AML-193 (cell line): ENCODE results near the gene PCDH1.
A peak's percentile ranks its signal among the peaks of the same experiment; 100 is the strongest.

Experiments used
- DNase-seq, 2 experiments: peaks; one replicate each; lab custom pipeline; 2025; lab: John Stamatoyannopoulos, UW

PCDH1 gene

DNA sequence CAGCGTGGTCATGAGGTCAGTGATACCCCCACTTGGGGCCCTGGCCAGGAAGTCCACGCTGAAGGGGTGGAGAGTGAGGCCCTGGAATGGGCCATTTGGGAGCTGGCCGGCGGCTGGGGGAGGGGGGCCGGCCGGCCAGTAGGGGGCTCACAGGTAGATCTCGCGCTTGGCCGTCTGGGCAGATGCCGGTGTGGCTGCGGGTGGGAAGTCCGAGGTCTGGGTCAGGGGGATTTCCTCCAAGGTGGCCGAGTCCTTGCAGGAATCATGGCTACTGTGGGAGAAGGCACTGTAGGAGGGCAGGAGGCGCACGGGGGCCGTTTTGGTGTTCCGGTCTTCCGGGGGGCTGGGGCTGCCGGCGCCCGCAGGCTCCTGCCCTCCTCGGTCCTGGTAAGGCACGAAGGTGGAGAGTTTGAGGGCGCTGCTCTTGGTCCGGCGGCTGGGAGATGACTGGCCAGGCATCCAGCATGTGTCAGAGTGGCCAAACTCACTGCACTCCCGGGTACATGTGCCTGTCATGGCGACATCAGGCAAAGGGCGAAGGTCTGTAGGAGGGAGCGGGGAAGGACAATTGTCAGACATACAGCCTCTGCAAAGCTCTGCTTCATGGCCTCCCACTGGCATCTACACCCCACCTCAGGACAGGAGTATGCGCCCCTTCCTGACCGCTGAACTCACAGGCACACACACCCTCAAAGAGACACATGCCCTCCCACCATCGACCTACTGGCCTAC is 24.1 kb downstream of the PCDH1 start:
- DNase-seq: no peak

DNA sequence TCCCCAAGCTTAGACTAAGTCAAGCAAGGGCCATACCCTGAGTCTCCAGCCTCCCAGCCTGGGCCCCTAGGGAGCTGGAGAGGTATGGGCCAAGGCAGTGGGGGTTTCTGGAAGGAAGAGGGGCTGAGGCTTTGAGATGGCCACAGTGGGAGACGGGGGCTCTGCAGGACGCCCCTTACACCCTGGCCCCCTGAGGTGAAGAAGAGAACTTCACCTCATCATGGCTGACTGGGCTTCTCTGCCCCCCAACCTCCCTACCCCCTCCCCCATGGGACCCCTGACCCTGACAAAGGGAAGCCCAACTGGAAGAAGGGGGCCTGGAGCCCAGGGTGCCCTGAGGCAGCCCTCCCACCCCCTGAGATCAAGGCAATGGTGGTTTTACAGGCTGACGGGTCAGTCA is 25.8 kb downstream of the PCDH1 start:
- DNase-seq: no peak

DNA sequence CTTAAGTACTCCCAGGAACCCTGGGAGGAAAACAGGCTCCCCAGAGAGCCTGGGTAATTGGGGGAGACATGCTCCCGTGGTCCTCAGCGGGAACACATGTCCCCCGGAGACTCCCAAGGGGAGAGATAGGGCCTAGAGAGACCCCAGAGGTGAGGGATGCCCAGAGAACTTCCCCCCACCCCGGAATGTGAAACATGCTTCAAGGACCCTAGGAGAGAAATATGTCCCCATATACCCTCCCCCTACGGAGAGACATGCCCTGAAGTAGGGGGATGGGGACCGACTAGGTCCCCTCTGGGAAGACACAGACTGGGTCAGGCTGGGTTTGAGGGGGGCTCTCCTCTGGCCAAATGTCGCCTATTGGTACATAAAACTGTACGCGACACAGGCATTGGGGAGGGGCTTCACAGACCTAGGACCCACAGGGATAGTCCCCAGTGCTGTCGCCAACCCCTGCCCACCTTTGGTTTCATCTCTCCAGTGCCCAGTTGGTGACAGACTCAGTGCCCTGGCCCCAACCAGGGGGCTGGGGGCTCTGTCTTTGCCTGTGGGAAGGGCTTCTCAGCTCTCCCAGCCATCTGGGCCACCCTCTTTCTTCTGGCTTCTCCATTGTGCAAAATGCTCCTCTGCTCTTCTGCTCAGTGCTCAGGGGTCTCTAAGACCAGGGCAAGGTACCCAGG is 26.9 kb downstream of the PCDH1 start:
- no peak for DNase-seq

DNA sequence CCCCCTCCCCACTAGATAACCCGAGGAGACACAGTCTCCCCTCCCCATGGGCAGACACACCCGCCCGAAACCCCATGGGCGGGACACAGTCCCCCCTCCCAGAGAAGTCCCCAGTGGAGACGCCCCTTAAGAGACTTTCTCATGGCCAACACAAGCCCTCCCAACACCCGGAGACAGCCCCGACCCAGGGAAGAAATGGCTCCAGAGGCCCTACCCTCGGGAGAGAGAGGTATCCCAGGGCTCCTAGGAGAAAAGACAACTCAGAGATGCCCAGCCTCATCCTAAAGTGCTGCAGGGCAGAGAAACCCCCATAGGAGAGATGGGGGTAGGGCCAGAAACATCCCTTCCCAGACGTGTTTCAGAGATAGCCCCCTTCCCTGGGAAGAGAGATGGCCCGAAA is 27.4 kb downstream of the PCDH1 start:
- DNase-seq: no peak

DNA sequence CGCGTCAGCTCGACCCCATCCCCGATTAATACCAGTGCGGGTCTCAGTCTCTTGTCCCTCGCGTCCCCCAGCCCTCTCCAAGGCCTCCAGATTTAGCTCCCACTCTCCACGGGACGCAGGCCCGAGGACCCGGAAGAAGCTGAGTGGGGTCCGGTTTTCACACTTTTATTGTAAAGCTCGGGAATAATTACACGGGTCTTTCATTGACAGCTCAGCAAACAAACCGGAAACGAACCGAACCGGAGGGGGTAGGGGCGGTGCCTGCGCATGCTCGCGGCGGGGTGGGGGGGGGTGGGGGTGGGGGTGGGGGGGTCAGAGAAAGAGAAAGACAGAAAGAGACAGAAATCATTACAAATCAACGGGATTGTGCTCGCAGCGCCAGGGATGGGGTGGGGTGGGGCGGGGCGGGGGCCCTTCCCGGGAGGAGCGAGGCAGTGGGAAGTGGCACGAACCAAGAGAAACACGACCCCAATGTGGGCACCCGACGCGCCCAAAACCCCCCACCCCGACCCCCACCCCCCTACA is 27.9 kb downstream of the PCDH1 start:
- DNase-seq: no peak

DNA sequence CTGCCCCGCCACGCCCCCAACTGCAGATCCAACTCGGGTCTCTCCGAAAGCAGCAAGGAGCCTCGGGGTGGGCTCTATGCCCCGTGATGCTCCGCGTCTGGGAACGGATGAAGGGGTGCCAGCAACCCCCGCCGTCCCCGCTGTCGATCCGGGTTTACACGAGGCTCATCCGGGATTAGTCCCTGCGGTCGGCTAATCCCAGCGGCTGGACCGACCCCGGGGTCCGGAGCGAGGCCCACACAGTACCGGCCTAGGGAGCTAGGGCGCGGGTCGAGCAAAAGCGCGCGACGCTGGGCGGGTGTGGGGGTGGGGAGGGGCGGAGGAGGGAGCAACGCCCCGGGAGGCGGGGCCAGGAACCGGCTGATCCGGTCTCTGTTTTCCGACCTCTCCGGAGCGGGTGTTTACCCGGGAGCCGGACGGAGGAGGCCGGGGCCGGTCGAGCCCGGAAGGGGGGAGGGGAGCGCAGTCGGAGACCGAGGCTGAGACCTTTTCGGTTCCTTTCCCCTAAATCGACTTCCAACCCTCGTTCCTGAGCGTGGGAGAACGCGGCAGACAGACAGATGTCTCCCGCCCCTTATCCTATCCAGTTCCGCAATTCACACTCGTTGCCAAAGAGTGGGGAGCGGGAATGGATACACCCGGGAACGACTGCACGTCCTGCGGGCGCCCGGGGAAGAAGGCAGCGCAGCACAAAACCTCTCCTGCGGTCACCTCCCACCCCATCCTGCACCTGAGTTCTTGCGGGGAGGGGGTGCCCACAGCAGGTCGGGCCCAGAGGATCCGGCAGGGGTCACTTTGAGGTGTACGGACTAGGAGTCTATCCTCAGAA is 28.6 kb downstream of the PCDH1 start:
- DNase-seq: peak; percentile 65 to 66

DNA sequence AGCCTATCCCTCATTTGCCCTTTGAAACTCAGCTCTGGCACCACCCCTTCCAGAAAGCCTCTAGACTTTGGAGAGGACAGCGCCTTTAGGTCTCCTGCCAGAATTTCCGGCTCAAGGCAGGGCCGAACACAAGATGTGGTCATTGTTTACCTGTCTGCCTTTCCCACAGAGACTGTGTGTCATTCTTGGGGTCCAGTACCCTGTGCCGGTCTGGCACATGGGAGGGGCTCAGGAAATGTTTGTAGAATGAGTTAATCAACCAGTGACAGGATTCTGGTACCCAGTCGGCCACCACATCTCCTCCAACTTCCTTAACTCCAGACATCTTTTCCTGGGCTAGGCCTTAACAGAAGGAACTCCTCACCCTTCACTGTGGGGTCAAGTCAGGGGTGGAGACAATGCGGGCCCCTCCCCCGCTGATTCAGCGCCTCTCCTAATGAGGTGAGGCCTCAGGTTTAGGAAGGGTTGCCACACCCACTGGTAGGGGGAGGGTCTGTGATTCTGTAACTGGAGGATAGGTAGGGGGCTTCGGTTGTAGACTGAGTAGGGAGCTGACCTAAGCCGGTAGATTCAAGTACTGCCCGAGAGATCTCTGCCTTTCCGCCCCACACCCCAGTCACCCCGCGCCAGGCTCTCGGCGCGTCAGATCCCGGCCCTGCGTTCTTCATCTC is 29.3 kb downstream of the PCDH1 start:
- DNase-seq: no peak

DNA sequence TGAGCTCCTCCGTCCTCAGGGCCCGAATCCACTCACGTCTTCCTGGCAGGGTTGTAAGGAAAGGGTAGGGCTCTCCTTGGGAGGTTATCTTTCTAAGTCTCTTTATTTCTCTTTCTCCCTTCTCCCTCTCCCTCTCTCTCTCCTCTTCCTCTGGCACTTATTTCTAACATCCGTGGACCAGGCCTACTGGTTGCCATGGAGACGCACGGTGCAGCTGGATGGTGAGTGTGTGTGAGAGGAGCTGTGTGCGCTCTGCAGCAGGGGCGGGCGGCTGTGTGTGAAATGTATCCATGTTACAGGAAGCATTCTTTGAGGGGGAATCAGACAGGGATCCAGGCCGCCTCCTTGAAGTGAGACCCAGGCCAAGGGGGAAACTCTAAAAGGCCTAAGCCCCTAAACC is 32.2 kb downstream of the PCDH1 start:
- no peak for DNase-seq

DNA sequence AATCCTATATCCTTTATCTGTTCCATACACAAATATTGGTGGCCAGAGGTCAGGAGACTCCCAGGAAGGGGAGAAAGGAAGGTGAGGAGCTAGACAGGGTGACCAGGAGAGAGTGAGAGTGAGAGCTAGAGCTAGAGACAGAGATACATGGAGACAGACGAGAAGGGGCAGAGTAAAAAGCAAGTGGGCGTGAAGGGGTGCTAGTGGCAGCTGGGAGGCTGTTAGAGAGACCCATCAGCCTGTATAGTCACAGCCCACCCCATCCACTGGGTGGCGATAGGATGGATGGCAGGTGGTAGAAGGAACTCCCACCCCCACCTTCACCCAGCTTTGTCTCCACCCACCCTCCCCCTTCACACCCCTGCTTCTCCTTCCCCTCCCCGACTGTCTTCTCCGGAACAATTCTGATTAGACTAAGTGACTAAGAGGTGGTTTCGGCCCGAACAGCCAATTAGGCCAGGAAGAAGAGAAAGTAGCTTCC is 32.8 kb downstream of the PCDH1 start:
- no peak for DNase-seq

DNA sequence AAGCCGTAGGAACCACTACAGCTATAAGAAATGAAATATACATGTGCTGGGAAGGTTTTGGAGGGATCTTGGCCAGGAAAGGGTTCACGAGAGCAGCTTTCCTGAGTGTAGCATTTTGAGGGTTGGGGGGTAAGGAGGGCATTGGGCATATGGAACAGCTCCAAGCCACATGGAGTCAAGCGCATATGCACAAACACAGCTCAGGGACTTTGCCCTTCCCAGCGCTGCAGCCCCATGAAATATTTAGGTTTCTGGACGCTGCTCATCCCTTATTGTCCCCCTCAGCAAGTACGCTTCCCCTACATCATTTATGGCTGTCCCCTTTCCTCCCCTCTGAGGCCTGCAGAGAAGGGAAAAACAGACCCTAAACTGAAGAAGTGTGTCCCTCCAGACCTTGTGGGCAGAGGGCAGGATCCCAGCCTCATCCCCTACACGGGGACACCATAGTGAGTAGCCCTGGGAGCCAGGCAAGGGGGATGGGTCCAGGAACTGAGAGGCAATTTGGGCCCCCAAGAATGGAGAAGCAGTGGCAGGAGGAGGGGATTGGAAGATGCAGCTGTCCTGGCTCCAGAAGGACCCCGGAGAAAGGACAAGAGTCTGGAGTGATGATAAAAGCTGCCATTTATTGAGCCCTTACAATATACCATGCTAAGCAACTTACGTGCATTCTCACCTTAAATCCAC is 33.7 kb downstream of the PCDH1 start:
- no peak for DNase-seq

DNA sequence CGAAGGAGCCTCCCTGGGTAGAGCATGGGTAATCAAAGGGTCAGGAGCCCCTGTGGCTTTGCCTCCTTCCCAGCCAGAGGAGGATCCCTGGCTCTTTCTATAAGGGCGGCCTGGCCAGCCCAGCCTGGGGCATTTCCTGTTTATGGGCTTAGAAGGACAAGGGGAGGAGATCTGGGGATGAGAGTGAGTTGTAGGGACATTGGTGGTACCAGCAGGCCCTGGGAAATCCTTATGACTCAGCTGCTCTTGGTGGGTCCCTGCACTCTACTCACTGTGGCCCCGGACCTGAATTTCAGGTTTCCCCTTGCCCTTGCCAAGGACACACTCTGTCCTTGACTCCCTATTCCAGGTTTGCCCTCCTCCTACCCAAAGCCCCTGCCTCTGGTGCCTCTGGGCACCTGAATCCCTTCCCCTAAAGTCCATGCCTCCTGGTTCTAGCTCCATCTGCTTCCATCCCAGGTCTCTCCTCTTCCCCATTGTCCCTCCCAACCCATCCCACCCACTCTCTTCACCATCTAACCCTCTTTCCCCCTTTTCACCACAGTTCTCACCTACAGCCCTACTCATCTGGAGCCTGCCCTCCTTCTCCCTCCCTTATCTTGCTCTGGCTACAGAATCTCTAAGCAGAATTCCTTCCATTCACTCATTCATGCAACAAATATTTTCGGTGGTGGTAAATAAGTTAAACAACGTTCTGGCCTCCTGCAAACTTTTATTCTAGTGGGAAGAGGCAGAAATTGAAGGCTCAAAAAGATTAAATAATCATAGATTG is 34.9 kb downstream of the PCDH1 start:
- no peak for DNase-seq

DNA sequence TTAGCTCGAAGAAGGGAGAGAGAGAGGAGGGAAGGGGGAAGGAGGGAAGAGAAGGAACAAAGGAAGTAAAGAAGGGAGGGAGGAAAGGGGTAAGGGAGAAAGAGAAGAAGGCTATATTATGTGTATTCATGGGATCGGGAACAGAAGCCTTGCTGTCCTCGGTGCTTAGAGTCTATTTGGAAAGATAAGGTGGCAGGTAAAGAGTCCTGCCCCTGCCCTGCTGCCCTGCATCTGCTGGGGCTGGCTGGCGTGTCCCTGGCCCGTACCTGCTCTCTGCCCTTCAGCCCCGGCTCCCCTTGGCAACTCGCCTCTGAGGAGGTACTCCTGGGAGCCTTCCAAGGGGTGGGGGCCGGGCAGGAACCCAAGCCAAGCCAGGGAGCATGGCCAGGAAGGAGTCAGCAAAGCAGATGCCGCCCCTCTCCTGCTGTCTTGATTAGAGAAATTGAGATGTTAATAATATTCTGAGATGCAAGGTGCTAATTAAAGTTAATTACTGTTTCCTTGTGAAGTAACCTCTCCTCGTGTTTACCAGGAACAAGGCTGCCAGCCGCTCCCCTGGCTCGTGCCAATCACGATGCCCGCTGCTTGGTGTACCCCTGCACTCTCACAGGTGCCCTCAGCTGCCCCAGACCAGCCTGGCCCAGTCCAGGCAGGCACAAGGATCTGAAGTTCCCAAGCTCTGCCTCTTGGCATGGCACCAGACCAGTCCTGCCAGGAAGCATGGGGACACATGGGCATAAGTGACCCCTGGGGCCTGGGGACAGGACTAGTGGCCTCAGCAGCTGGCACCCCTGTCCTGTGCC is 36.6 kb downstream of the PCDH1 start:
- no peak for DNase-seq

DNA sequence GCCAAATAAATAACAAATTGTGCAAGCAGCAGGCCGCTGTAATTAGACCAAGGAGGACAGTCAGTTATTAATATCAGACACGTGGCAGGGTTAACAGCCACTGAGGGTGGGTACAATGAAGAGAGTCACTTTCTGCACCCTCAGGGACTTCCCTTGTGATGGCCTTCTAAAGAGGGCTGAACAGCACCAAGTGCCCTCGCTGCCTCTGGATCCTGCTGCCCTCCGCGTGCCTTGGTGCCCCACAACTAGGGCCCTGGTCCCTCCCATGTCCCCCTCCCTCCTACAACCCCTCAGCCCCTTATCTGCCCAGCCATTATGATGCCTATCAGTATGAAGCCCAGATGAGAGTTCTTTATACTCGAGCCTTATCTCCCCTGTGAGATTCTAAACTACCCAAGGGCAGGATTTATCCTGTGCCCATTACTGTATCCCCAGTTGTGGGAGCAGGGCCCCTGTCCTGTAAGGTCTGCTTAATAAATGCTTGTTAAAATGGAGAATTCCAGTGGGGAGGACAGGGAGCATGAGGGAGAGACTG is 37.3 kb downstream of the PCDH1 start:
- DNase-seq: no peak

DNA sequence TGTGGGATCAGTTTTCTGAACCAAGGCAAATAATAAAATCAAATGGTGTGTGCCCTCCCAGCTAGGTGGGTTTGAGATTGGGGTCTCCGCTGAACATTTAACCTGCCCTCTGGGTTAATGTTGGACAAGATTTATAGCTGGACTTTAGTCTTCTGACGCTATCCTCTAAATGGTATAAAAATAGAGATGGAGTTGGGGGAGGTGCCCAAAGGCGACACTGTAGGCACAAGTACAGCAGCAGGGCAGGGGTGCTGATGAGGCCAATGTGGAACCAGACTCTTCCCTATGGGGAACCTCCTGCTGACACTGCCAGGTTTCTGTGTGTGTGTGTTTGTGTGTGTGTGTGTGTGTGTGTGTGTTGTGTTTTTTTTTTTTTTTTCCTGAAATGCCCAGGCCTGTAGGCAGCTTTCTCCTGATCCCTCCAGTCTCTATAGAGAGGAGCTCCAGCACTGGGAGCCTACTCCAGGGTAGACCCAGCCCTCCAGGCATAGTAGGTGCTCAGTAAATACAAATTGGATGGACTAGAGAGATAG is 37.9 kb downstream of the PCDH1 start:
- no peak for DNase-seq

DNA sequence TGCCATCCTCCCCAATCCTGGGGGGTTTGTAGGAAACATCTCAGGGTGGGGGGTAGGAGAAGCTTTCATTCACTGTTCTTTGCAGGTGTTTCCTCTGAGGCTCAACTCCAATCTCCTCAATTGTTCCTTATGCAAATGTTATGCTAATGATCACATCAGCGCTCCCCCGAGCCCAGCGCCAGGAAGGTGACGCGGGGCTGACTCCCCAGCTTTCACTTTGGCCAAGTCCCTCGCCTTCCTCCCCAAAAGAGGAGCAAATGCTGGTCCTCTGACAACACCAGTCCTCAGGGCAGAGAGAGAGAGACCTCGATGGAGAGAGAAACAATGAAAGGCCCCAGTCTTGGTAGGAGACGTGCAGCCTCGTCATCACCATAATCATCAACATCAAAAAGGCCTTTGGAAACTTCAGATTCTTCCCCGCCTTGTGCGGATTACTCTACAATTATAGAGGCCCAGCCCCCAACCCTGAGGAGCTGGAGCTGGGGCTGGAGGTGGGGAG is 39.1 kb downstream of the PCDH1 start:
- DNase-seq: no peak

DNA sequence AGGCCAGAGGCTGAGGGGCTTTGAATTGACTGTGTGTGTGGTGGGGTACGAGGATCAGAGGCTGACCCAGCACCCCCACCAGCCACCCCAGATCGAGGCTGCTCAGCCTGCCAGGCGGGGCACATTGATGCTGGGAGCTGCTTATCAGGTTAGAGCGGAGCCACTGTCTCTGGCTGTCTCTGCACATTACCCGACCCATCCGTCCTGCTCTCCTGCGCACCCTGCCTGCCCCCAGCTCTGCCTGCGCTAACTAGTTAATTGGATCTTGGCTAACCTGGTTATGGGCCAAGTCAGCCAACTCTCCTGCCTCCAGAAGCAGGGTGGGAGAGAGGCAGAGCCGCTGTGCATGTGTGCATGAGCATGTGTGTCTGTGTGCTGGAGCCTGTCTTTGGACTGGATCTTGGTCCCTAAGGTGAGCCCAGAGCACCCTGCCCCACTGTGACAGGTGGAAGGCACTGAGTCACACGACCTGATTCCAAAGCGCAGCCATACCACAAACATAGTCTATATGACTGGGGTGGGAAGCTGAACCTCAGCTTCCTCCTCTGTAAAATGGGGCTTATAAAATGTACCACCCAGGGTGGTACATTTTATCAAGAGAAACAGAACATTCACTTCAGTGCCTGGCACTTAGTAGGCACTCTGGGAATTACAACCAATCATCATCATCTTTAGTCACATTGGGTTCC is 39.7 kb downstream of the PCDH1 start:
- DNase-seq: no peak

DNA sequence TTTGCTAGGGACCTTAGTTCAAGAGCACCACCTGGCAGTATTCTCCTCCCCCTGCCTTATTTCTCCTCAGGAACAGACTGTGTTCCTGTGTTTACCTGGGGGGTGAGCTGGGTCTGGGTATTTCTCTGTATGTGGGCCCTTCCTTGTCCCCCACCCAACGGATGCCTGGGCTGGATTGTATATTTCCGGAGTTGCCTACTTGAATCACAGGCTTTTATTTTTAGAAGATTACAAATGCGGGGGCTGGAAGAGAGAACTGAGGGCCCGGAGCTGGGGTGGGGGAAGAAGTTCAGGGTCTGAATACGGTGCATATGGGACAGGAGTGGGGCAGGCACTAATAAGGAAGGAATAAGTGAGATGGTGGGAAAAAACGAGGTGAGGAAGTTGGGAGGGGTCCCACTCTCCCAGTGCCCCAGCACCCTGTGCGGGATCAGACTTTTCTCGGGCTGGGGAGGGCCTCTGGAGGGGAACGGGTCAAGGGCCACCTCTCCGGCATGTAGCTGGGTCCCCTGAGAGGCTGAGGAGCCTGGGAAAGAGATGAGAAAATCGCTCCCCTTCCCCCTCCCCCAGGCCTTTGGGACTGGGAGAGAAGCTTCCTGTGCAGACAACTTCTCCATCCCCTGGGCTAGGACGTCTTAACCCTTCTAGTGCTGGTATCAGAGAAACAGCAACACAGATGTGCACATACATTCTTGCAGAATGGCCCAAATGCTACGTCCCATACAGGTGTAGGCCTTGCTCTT is 42.1 kb downstream of the PCDH1 start:
- DNase-seq: no peak

DNA sequence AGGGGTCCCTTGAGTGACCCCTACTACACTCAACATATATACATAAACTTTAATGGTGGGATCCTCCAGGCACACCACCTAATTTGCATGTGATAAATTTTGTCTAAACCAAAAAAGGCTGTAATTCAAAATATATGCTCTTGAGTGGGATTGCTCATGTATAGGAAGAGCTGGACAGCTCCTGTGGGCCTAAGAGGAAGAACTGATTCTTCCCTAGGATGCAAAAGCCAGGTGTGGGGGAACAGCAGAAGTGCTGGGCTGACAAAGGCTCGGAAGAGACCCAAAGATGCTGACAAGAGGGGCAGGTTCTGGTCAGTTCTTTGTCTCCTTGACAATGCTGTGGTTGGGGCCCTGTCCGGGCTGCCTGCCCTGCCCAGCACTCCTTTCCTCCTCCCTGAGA is 43.9 kb downstream of the PCDH1 start:
- no peak for DNase-seq
